ENCODE data around the gene DDX50. TPM values are rescaled to one million over a fixed set of nuclear protein-coding genes. Genes with fewer than 3 reads are reported as not detected.

DDX50 gene
- total RNA-seq, 1 donor from 2014 or later = 40.7 TPM

DNA sequence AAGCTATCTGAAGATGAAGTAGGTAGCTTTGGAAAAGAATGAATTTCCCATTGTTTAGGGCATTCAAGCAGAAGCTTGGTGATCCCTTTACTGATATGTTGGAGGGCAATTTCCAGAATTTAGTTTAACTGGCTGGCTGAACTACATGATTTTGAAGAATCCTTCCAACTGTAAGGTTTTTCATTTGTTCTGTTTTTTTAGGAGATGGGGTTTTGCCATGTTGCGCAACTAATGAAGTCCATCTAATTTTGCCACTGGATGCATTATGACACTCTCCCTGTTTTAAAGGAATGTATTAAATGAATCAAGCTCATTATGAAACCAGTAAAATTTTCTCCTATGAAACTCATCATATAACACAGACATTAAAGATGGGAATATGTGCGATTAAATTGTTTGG lies 6.1 kb upstream of the DDX50 start:
- intact Hi-C loops (cut with DNase I) = loop anchor here (5.0 kb wide), 2 partner anchors 103 to 828 kb away; no protein-coding TSS in a partner anchor
- H3K27me3 ChIP-seq = no peaks in the 10 kb centered on the region
- H3K9me3 ChIP-seq = no peaks in the 10 kb centered on the region

DNA sequence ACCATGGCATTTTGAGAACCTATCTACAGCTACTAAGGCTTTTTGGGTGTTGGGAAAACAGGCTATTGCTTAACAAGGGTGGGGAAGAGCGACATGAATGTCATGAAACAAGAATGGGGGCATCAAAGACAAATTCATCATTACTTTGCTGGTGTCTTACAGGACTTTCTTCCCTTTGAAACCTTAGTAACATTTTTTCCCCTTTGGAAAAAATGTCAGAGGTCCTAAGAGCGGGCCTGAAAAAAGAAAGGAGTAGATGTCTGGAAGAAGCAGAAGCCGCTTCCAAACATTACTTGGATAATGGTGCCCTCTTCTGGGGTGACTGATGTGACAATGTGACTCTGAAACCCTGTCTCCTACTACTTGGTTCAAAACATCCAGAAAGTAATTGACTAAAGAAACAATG lies 3.8 kb upstream of the DDX50 start:
- Histone ChIP-seq H3K4me3 (no peak overlapping the region), H3K27ac (no peak overlapping the region), H3K9me3 (no peaks in the 10 kb centered on the region), H3K36me3 (no peaks in the 10 kb centered on the region), H3K4me1 (peaks cover 0 to 2% of the 10 kb centered on the region in 2 donors), H3K27me3 (no peaks in the 10 kb centered on the region)
- DNase-seq (ENCODE audit: low spot score in 2 of 2) = no peak
- intact Hi-C loops (cut with DNase I) = loop anchor here (5.0 kb wide), 2 partner anchors 105 to 830 kb away; no protein-coding TSS in a partner anchor
- TF ChIP-seq CTCF (IDR thresholded peaks at IDR 0.05) = peak; percentile 31 to 51 (median 37)

More for the DNA sequence above, 6.1 kb upstream of the DDX50 start:
- H3K4me3 ChIP-seq = no peak overlapping the region
- no peak for DNase-seq (ENCODE audit: low spot score in 2 of 2)
- peaks cover 0 to 2% of the 10 kb centered on the region in 2 donors for H3K4me1 ChIP-seq
- no peak overlapping the region for H3K27ac ChIP-seq
- no peaks in the 10 kb centered on the region for H3K36me3 ChIP-seq
- TF ChIP-seq CTCF (IDR thresholded peaks at IDR 0.05) = no peak

- Histone ChIP-seq H3K27me3 (no peaks in the 10 kb centered on the region), H3K27ac (peak overlapping the region in 1 of 2 donors; percentile 100), H3K4me3 (no peak overlapping the region), H3K9me3 (no peaks in the 10 kb centered on the region), H3K4me1 (peaks cover 2 to 16% of the 10 kb centered on the region in 2 donors), H3K36me3 (no peaks in the 10 kb centered on the region)
- intact Hi-C loops (cut with DNase I) = loop anchor here (5.0 kb wide), 2 partner anchors 107 to 832 kb away; no protein-coding TSS in a partner anchor
- DNase-seq (ENCODE audit: low spot score in 2 of 2) = no peak
- TF ChIP-seq CTCF (IDR thresholded peaks at IDR 0.05) = no peak
These were observed 1.8 kb upstream of the DDX50 start for GRCh38 chr10:68899186-68899745.

DNA sequence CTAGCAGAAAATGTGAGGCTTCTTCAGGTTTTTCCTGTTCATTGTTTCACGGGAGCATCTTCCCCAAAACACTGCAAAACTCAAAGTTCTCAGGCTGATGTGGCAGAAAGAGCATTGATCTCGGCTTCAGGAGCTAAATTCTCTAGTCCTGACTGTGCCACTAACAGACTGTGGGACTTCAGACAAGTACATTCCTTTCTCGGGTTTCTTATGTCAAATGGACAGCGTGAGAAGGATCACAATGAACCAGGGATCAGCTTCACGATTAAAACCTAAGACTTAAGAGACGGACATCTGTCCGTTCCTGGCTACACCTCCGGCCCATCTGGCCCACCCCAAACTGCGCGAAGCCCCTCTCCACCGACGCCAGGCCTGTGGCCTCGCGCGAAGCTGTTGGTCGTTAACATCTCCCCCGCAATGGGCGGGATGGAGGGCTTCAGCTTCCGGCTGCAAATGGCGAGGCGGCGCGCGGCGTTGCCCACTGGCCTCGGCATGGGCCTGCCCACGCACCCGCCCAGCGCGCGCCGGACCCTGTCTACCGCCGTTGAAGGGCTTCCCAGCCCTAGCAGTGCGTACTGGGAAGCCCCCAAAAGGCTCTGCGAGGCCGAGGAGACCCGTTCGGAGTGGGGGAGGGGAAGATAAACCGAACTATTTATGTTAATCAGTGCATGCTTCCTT lies 549 bp upstream of the DDX50 start:
- H3K4me1 ChIP-seq = peaks cover 2 to 16% of the 10 kb centered on the region in 2 donors
- intact Hi-C loops (cut with DNase I) = loop anchor here (1.0 to 10.0 kb wide), 9 partner anchors 57 to 1046 kb away; partner anchors contain the start of genes CCAR1, DDX21, HERC4 and KIFBP

GRCh38 chr10:68902382-68902781 lies 1.3 kb downstream of the DDX50 start:
- Histone ChIP-seq H3K9me3 (no peaks in the 10 kb centered on the region), H3K36me3 (peaks cover 0 to 8% of the 10 kb centered on the region in 2 donors), H3K27ac (no peak overlapping the region), H3K4me3 (peak overlapping the region; percentile 87 to 96), H3K4me1 (peaks cover 2 to 14% of the 10 kb centered on the region in 2 donors), H3K27me3 (no peaks in the 10 kb centered on the region)
- intact Hi-C loops (cut with DNase I) = loop anchor here (5.0 to 10.0 kb wide), 4 partner anchors 55 to 1048 kb away; partner anchors contain the start of genes DDX21, HERC4 and VPS26A
- no peak for DNase-seq (ENCODE audit: low spot score in 2 of 2)
- TF ChIP-seq CTCF (IDR thresholded peaks at IDR 0.05) = no peak

More for the DNA sequence above, 549 bp upstream of the DDX50 start:
- Histone ChIP-seq H3K36me3 (no peaks in the 10 kb centered on the region), H3K4me3 (peak overlapping the region; percentile 87 to 96), H3K9me3 (no peaks in the 10 kb centered on the region), H3K27ac (peak overlapping the region; percentile 93 to 100), H3K27me3 (no peaks in the 10 kb centered on the region)
- TF ChIP-seq CTCF (IDR thresholded peaks at IDR 0.05) = no peak
- no peak for DNase-seq (ENCODE audit: low spot score in 2 of 2)
